ENCODE results near the gene RFX4. TPM values are rescaled to one million over a fixed set of nuclear protein-coding genes. Genes with fewer than 3 reads are reported as not detected.

RFX4 gene
- total RNA-seq, 1 donor from 2014 or later = not detected

DNA sequence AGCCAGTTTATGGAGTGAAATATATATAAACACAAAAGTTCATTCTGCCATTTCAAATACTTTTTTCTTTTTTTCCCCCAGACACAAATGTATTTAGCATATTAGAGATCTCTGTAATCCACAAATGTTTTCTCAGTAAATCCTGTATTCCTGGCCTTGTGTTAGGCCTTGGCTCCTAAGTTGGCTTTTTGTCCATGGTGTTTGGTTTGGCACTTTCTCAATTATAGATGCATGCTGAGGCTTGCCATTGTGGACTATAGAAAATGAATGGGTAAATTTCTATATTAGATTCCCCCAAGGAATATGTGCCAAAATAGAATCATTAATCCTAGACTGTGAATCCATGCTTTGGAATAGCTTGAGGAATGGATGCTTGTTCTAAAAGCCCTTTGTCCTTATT lies 208.7 kb downstream of the RFX4 start:
- DNase-seq (ENCODE audit: extremely low read depth, low read depth, low spot score) = no peak

DNA sequence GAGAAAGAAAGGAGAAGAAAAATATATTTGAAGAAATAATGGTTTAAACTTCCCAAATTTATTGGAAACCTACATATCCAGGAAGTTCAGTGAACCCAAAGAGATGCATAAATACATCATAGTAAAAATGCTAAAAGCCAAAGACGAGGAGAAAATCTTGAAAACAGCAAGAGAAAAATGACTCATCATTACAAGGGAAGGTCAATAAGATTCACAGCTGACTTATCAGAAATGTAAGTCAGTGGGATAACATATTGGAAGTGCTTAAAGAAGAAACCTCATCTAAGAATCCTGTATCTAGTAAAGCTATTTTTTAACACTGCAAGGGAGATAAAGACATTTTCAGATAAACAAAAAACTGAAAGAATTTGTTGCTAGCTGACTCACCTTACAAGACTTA lies 211.6 kb downstream of the RFX4 start:
- no peak for DNase-seq (ENCODE audit: extremely low read depth, low read depth, low spot score)

DNA sequence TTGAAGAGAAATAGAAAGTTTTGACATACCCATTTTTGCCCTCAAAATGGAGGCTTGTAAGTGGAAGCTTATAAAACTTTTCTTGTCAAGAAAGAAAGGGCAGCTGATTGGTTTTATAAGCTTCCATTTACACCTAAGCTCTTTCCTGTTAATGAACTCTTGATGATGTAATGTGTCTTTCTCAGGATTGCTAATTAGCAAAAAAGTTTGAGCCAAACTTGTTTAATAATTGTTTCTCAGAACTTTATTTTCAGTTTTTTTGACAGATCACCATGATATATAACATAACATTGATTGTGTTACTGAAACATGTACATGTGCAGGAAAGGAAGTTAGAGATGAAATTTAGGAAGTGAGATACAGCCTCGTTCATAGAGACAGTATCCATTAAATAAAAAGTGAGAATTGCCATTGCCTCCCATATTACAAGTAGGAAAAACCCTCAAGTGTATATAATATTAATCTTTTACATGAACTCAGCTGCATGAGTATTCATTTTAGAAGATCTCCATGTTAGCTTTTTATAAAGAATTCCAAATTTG lies 218.4 kb downstream of the RFX4 start:
- DNase-seq (ENCODE audit: extremely low read depth, low read depth, low spot score) = no peak

DNA sequence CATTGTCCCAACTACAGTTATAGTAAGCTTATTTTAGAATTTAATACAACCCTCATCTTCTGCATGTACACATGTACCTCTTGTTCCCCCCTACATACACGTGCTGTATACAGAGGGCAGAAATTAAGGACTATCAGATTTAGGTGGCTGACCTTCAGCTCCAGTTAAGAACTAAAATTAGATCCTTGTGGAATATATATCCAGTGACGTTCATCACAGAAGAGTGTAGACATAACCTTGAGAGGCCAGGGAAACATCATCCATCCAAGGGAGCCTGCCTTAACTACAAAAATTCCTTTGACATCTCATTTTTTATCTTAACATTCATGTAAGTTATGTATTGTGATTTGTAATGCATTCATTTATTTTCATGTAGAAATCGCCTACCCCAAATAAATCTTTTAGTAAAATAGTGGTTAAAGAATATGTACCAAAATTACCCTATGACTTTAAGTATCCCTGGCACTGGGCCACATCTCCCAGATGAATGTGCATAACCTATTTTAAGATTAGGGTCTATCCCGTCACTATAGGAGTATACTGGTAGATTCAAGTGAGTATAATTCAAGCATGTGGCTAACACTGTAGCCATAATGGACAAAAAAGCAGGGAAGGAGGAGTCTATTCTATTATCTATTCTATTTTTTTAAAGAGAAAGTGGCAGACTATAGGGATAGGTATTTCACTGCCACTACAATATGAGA lies 219.2 kb downstream of the RFX4 start:
- no peak for DNase-seq (ENCODE audit: extremely low read depth, low read depth, low spot score)

DNA sequence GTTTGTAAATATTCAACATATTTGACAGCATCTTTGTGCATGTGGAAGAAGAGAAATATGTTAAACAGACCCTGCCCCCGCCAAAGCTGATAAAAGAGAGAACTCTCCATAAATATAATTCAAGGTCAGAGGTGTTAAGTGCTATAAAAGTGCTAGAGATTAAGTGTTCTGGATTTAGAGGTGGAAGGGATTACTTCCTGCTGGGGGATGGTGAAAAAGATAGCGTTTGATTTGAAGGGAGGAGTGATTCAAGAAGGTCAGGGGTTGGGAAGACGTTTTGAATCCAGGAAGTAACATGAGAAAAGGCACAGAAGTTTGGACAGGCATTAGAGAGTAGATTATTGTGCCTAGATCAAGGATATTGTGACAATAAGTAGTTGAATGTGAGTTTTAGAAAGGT lies 221.9 kb downstream of the RFX4 start:
- no peak for DNase-seq (ENCODE audit: extremely low read depth, low read depth, low spot score)

Other genes with a start within 250 kb of the RFX4 start
- gene POLR3B, start 225.3 kb upstream of the RFX4 start, total RNA-seq = 8.5 and 9.3 TPM in 2 replicates
- 10.4 and 12.6 TPM in 2 replicates for gene RIC8B, start 191.7 kb downstream of the RFX4 start, total RNA-seq